Mesothelial cell of epicardium (in vitro differentiated cells): ENCODE measurements around the gene KAT2B. TPM values are rescaled to one million over a fixed set of nuclear protein-coding genes. Genes with fewer than 3 reads are reported as not detected.

ENCODE experiments used
- DNase-seq, 2 experiments: peaks; one replicate each; pipeline ENCODE4 v3.0.0; 2021; ENCODE audit warnings: low spot score in 2 of 2; ENCODE audit not compliant: unreplicated experiment in 2 of 2
- H3K27ac Mint-ChIP-seq: 2 replicates; pipeline ENCODE4 v1.8.0; 2021; ENCODE audit warnings: mixed read lengths
- H3K27me3 Mint-ChIP-seq: 2 replicates; pipeline ENCODE4 v1.8.0; 2021; ENCODE audit warnings: low read depth, mixed read lengths
- H3K36me3 Mint-ChIP-seq: 2 replicates; pipeline ENCODE4 v1.8.0; 2021; ENCODE audit warnings: mixed read lengths
- H3K4me1 Mint-ChIP-seq: 2 replicates; pipeline ENCODE4 v1.8.0; 2021; ENCODE audit warnings: mixed read lengths
- H3K4me3 Mint-ChIP-seq: 2 replicates; pipeline ENCODE4 v1.8.0; 2021; ENCODE audit warnings: mild to moderate bottlenecking, moderate library complexity, mixed read lengths
- H3K9me3 Mint-ChIP-seq: 2 replicates; pipeline ENCODE4 v1.8.0; 2021; ENCODE audit warnings: mixed read lengths
- microRNA-seq: library from miRNA; unstranded; fragments of <30 nt; microRNA quantifications from one replicate; pipeline ENCODE4 v1.2.0, GENCODE V29; 2021; ENCODE audit warnings: inconsistent platforms, mixed read lengths
- total RNA-seq: library from RNA; stranded (reverse); gene quantifications from 3 replicates; pipeline ENCODE4 v1.2.1, GENCODE V29; 2021
- TF ChIP-seq, protein P1 (sequence below): fragments of 200-600 bp; sonication (generic); IDR thresholded peaks from one replicate; pipeline ENCODE4 v1.5.0; 2021; ENCODE audit warnings: antibody characterized with exemption; ENCODE audit not compliant: unreplicated experiment

KAT2B gene
- total RNA-seq, 1 donor from 2014 or later, result 6.2 TPM

- DNase-seq, result no peak
- H3K4me1 Mint-ChIP-seq, result no peaks in the 10 kb centered on the region
- no peaks in the 10 kb centered on the region for H3K9me3 Mint-ChIP-seq
- H3K27ac Mint-ChIP-seq, result no peak overlapping the region
- no peaks in the 10 kb centered on the region for H3K36me3 Mint-ChIP-seq
- no peaks in the 10 kb centered on the region for H3K27me3 Mint-ChIP-seq
- TF ChIP-seq, protein P1, sequence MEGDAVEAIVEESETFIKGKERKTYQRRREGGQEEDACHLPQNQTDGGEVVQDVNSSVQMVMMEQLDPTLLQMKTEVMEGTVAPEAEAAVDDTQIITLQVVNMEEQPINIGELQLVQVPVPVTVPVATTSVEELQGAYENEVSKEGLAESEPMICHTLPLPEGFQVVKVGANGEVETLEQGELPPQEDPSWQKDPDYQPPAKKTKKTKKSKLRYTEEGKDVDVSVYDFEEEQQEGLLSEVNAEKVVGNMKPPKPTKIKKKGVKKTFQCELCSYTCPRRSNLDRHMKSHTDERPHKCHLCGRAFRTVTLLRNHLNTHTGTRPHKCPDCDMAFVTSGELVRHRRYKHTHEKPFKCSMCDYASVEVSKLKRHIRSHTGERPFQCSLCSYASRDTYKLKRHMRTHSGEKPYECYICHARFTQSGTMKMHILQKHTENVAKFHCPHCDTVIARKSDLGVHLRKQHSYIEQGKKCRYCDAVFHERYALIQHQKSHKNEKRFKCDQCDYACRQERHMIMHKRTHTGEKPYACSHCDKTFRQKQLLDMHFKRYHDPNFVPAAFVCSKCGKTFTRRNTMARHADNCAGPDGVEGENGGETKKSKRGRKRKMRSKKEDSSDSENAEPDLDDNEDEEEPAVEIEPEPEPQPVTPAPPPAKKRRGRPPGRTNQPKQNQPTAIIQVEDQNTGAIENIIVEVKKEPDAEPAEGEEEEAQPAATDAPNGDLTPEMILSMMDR, result no peak
- H3K4me3 Mint-ChIP-seq, result no peak overlapping the region
Observed at GRCh38 chr3:20197775-20198174, 157.5 kb downstream of the KAT2B start.

DNA sequence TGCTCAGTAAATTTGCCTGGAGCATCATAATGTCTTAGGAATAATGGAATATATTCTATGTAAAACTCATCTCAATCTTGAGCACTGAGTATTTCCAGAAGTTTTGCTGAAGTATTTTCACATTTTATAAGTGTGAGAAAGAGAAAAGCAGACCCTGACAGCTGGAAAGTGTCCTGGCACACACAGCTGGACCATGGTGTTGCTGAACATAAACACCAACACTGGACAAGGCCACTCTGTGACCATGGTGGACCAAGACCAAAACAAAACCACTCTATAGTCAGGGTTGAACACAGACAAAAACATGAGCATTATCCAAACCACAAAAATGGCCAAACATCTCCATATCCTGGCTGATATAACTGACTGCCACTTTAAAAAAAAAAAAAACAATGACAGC is 160.9 kb downstream of the KAT2B start:
- Mint-ChIP-seq H3K36me3 (no peaks in the 10 kb centered on the region), H3K4me3 (no peak overlapping the region), H3K9me3 (peaks cover 14% of the 10 kb centered on the region), H3K4me1 (no peaks in the 10 kb centered on the region), H3K27me3 (no peaks in the 10 kb centered on the region), H3K27ac (no peak overlapping the region)
- TF ChIP-seq, protein P1, result no peak
- no peak for DNase-seq

Small RNAs within 50 kb of the gene (microRNA-seq; reads per million reads assigned to microRNA genes)
- not detected for gene MIR3135A

Other genes starting within 250 kb of the KAT2B start
- 1.0 to 2.7 TPM (median 1.1 TPM) in 3 replicates for gene EFHB, start 106.2 kb upstream of the KAT2B start, total RNA-seq
- 71.4 to 77.7 TPM (median 73.4 TPM) in 3 replicates for gene RAB5A, start 93.3 kb upstream of the KAT2B start, total RNA-seq
- gene PP2D1, start 28.2 kb upstream of the KAT2B start, total RNA-seq, result not detected in 3 replicates
- gene SGO1, start 145.8 kb downstream of the KAT2B start, total RNA-seq, result 9.3 to 10.1 TPM (median 9.6 TPM) in 3 replicates